ENCODE results near the gene ARF3.
"Not testable (repeated sequence)": the region's sequence is repeated elsewhere in the genome, so short reads cannot be mapped to it uniquely, and the experiment has no call there.

ARF3 gene

GRCh38 chr12:48929551-48929950 lies 27.7 kb downstream of the ARF3 start:
- no peak for DNase-seq (ENCODE audit: low spot score)

- no peak for DNase-seq (ENCODE audit: low spot score)
Measured at GRCh38 chr12:48927261-48927660, 30.0 kb downstream of the ARF3 start.

DNA sequence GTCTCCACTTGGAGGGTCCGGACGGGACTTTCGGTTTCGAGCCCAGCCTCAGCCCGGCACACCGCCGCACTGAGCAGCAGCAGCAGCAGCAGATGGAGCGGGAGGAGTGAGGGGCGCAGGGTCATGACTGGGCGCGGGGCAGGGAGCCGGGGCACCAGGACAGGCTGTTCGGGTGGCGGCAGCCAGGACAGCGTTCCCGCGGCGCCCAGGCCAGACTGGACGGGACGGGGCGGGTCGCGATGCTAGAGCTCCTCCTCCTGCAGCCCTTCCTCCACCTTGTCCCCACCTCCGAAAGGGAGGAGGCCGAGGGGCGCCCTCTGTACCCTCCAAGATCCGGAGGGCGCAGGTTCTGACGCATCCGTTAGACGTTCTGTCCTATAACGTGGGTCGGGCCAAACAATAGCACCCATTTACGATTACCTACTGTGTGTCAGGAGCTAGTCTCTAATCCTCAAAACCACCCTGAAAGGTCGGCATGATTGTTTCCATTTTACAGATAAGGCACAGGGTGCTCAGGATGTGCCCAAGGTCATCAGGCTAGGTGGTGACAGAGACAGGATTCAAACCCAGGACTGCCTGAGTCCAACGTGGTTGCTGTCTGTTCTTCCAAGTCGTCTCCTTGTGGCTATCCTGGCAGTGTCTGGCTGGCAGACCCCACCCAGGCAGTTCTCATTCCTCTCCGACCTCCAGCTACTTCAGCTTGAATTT lies 31.8 kb downstream of the ARF3 start, which contains the start of gene FKBP11:
FKBP11 (minus strand) TSS at position 189 of the 708 bp plus-strand sequence; CDS start at position 125, 64 bp downstream.
- peak; percentile 92 for DNase-seq (ENCODE audit: low spot score)

- DNase-seq (ENCODE audit: low spot score), result peak; percentile 71
Measured at GRCh38 chr12:48924617-48925303, 32.5 kb downstream of the ARF3 start.

GRCh38 chr12:48923117-48923516 lies 34.2 kb downstream of the ARF3 start:
- DNase-seq (ENCODE audit: low spot score), result no peak

GRCh38 chr12:48917857-48918537 lies 39.3 kb downstream of the ARF3 start:
- peak; percentile 50 for DNase-seq (ENCODE audit: low spot score)

GRCh38 chr12:48910196-48910595 lies 47.1 kb downstream of the ARF3 start:
- no peak for DNase-seq (ENCODE audit: low spot score)

DNA sequence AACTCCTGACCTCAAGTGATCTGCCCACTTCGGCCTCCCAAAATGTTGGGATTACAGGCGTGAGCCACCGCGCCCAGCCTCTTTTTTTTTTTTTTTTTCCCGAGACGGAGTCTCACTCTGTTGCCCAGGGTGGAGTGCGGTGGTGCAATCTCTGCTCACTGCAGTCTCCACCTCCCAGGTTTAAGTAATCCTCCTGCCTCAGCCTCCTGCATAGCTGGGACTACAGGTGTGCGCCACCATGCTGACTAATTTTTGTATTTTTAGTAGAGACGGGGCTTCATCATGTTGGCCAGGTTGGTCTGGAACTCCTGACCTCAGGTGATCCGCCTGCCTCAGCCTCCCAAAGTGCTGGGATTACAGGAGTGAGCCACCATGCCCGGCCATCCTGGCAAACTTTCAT lies 47.6 kb downstream of the ARF3 start:
- DNase-seq (ENCODE audit: low spot score), result not testable (repeated sequence)

GRCh38 chr12:48907245-48907644 lies 50.0 kb downstream of the ARF3 start:
- no peak for DNase-seq (ENCODE audit: low spot score)

GRCh38 chr12:48903982-48904411 lies 53.3 kb downstream of the ARF3 start:
- peak; percentile 66 for DNase-seq (ENCODE audit: low spot score)

DNA sequence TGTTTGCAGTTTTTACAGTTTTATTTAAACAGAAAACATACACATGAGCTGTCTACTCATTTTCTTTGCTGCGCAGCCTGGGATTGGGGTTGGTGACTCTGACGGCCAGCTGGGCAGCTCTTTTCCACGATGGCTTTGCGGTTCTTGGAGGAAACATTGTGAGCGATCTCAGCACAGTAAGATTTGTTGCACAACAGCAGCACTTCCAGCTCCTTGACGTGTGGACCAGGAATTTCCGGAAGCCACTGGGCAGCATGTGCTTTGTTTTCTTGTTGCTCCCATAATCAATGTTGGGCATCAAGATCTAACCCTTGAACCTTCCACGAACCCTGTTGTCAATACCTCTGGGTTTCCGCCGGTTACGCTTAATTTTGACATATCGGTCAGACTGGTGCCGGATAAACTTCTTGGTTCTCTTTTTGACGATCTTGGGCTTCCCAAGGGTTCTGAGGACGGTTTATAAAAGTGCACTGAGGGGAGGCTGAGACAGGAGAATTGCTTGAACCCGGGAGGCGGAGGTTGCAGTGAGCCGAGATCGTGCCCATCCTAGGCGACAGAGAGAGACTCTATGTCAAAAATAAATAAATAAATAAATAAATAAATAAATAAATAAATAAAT lies 53.8 kb downstream of the ARF3 start:
- DNase-seq (ENCODE audit: low spot score), result no peak

GRCh38 chr12:48901278-48901677 lies 56.0 kb downstream of the ARF3 start:
- DNase-seq (ENCODE audit: low spot score), result peak; percentile 42

GRCh38 chr12:48899651-48900050 lies 57.6 kb downstream of the ARF3 start:
- DNase-seq (ENCODE audit: low spot score), result no peak

DNA sequence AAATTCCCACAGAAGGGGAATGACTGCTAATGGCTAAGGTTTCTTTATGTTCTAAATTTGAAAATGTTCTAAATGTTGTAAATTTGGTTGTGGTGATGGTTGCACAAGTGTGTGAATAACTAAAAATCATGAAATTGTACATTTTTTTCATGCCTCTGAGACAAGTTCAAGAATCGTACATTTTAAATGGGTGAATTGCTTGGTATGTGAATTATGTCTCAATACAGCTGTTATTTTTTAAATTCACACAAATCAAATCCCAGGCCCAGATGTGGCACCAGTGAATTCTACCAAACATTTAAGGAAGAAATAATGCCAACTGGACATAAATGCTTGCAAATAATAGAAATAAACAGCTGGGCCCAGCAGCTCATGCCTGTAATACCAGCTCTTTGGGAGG lies 63.0 kb downstream of the ARF3 start:
- no peak for DNase-seq (ENCODE audit: low spot score)

DNA sequence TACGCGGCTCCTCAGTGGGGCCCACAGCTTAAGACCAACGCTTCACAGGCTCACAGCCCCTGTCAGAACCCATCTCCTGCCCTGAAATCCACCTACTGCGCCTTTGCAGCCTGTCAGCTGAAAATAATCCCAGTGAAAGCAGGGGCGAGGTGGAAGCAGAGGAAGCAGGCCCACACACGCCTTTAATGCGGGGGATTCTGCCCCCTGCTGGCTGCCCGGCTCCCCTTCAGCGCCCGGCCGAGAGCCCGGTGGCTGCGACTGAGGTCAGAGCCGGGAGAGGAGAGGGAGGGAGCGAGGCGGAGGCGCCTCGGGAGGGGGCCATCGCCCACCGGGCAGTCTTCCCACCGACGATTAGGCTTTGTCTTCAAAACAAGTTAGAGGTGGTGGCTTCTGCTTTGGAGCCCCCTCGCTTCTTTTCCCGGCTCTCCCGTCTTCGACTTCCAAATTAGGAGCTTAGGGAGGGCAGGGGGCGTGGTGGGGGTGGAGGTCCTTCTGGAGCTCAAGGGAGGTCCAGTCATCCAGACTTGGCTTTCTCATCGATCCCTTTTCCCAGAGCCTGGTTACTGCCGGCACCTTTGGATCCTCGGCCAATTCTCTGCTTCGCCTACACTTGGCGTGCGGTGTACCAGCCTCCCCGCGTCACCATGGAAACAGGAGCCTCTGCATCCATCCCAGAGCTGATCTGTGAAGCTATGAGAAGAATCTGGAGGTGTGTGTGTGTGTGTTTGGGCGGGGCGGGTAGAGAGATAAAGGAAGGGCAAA lies 66.4 kb downstream of the ARF3 start:
- DNase-seq (ENCODE audit: low spot score), result peak; percentile 91

- no peak for DNase-seq (ENCODE audit: low spot score)
Measured at GRCh38 chr12:48889679-48890078, 67.6 kb downstream of the ARF3 start.

All from GM03348 (cell line).